HG02840 (cell line): Measurements from ENCODE around the gene OR4D1.

Experiments
- ATAC-seq: cut with Tn5 transposase; IDR thresholded peaks from one replicate; pipeline ENCODE4 v1.9.1; 2021; ENCODE audit warnings: mild to moderate bottlenecking, moderate library complexity, moderate number of reproducible peaks; ENCODE audit not compliant: unreplicated experiment, low FRiP score

The OR4D1 gene

DNA sequence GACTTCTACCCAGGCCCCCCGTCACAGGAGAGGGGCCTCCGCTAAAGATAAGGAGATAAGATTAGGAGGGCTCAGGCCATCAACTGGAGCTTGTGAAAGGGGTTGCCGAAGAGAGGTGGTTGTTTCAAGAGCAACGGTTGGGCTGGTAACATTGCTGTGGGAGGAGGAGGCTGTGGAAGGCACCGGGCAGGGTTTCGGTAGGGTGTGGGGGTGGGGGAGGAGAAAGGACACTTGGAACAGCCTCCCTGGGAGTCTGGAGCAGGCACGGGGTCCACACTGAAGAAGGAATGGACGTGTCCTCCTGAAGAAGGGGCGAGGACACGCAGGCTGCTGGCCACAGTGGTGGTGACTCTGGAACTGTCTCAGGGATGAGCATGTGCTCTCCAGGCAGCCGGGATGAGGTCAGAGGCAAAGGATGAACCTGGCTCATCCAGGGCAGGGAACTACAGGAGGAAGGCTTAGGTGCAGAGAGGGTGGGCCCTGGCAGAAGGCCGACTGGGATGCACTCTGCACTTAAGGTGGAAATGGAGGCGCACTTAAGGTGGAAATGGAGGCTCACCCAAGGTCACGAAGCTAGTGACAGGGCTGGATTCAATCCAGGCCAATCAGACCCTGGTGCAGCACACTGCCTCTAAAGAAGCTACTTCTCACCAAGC lies 43.2 kb downstream of the OR4D1 start:
- ATAC-seq = no peak

DNA sequence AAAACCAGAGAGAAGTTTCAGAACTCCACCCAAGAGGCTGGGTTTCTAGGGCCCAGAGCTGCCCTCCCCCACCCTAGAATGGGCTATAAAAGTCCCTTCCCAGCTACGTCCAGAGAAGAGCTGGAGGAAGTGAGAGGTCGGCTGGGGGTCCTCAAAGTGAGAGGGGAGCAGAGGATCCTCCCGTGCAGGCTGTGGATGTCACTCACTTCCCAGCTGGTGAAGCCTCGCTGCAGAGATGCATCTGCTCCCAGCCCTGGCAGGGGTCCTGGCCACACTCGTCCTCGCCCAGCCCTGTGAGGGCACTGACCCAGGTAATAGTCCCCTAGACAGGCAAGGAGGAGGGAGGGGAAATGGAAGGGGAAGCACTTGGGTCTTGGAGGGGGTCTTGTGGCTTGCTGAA lies 44.4 kb downstream of the OR4D1 start, which contains the start of gene EPX:
EPX (plus strand) TSS at position 115 of the 400 bp plus-strand sequence; CDS start at position 236, 121 bp downstream.
- no peak for ATAC-seq

DNA sequence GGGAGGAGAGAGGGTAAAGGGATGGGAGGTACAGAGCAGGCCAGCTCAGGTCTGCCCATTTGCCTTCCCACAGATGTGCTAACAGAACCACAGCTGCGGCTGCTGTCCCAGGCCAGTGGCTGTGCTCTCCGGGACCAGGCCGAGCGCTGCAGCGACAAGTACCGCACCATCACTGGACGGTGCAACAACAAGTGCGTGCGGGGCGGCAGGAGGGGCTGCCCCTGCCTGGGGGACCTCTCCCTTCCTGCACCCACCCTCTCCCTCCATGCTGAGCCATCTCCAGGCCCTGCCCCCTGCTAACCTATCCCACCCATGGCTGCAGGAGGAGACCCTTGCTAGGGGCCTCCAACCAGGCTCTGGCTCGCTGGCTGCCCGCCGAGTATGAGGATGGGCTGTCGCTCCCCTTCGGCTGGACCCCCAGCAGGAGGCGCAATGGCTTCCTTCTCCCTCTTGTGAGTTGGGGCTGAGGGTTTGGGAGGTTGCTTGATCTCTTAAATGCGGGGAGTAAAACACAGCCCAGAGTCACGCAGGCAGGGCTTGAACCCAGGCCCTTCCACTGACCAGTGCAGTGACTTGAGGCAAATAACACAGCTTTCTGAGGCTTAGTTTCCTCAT lies 45.6 kb downstream of the OR4D1 start:
- no peak for ATAC-seq

DNA sequence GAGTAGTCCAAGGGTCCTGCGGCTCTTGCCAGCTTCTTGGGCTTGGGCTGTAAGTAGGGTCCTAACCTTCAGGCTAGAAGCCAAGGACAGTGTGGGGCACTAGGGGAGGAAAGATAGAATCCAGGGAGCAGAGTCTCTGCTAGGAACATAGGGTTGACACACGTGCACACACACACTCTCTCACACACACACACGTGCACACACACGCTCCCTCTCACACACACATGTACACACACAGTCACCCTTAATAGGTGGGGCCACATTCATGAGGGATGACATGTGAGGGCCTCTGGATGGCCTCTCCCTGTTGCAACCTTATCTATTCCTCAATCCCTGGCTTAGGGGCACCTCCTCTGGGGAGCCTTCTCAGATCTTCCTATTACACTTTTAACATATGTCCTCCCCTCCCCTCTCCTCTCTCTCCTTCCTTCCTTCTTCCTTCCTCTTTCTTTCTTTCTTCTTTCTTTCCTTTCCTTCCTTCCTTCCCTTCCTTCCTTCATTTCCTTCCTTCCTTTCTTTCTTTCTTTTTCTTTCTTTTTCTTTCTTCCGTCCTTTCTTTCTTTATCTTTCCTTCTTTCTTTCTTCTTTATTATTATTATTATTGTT lies 47.4 kb downstream of the OR4D1 start:
- no peak for ATAC-seq

DNA sequence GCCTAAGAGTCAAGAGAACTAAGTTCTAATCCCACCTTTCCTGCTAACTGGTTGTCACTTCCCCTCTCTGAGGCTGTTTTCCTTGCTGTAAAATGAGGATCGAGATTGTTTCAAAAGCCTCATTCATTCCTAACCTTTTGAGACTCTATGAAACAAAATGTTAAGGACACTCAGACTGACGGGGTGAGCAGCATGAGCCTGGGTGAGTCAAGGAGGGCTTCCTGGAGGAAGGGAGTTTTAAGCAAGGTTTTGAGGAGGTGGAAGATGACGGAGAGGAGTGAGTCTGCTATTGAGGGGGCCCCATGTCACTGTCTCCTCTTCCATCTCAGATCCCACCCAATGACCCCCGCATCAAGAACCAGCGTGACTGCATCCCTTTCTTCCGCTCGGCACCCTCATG lies 48.4 kb downstream of the OR4D1 start:
- no peak for ATAC-seq

DNA sequence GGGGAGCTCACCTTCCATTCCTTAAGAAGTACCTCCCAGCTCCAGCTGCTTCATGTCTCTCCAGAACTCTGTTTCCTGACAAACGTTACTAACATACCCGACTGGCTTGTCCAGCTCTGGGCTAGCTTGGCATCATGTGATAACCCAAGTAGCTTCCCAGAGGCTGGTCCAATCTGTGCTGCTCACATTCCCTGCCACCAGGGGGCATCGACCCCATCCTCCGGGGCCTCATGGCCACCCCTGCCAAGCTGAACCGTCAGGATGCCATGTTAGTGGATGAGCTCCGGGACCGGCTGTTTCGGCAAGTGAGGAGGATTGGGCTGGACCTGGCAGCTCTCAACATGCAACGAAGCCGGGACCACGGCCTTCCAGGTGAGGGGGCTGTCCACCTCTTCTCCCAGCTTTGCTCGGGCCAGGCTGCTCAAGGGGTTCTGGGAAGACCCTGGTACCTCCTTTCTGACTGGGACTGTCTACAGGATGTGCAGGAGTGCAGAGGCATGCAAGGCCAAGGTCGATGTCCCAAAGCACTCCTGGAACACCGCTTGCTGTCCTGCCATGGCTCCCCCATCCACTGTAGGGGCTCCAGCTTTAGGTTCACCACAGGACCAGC lies 51.9 kb downstream of the OR4D1 start:
- ATAC-seq = no peak

DNA sequence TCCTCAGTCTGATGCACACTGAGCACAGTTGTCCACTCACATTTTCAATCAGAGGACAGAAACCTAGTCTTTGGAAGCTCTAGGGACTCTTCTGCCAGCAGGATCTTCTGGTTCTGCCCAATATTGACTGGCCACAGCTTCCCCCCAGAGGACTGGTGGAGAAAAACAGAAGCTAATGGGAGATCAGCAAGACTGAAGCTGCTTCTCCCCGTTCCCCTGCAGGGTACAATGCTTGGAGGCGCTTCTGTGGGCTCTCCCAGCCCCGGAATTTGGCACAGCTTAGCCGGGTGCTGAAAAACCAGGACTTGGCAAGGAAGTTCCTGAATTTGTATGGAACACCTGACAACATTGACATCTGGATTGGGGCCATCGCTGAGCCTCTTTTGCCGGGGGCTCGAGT lies 54.7 kb downstream of the OR4D1 start:
- ATAC-seq = no peak

DNA sequence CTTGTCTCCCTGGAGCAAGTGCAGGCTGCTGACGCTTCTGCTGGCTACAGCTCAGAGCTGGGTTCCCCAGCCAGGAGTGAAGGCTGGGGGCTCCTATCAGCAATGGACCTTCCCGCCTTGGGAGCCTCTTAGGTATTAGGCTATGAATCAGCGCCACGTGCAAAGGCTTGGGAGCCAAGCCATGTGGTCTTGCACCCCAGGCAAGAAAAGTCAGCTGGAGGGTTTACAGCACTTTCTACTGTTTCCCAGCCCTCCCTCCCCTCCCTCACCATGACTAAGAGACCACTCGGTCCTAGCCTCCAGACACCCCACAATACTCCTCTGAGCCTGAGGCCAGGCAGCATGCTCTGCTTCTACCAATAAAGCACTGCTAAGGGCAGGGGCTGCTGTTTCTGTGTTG lies 56.6 kb downstream of the OR4D1 start:
- no peak for ATAC-seq

DNA sequence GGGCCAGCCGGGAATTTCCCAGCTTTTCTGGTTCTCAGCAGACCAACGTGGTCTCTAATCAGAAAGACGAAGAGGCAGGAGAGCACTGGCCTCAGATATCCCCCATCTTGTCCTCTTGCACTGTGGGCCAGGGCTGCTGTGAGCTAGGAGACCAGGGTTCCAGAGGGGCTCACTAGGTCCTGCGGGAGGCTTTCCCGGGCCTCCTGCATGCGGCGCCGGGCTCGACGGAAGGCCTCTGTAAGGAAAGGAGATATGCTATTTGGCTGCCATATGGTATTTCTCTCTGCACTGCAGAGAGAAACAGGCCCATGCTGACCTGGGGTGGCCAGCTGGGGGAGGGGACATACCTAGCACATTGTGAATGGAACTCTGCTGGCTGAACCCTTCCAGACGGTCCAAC lies 57.8 kb downstream of the OR4D1 start:
- no peak for ATAC-seq

DNA sequence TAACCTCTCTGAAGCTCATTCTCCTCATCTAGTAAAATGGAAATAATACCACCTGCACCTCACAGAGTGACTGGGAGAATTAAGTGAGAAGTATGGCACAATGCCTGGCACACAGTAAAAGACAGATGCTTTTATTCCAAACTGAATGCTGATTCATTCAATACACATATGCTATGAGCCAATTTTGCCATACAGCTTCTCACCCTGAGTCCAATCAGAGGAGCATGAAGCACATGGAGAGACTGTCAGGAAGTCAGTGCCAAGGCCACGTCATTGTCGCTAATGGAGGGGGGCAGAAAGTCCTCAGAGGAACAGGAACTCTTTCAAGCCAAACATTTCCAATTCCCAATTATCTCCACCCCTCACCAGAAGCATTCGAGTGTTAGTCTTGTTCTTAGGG lies 59.3 kb downstream of the OR4D1 start:
- no peak for ATAC-seq

DNA sequence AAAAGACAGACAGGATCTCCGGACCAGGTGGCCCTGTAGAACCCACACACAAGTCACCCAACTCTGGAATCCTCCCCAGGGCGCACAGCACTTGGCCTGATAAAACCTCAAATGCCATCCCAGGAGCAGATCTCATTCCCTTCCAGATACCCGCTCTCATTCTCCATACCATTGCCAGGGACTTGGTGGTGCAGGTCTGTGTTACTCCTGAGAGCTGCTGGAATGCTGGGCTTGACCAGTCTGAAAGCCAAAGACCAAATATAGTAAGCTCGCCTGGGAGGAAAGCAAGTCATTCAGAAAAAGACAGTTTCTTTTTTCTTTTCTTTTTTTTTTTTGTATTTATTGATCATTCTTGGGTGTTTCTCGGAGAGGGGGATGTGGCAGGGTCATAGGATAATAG lies 60.2 kb downstream of the OR4D1 start:
- ATAC-seq = no peak
